ENCODE results near the gene NCKAP5.
"Not testable (repeated sequence)": the region's sequence is repeated elsewhere in the genome, so short reads cannot be mapped to it uniquely, and the experiment has no call there.

The NCKAP5 gene

DNA sequence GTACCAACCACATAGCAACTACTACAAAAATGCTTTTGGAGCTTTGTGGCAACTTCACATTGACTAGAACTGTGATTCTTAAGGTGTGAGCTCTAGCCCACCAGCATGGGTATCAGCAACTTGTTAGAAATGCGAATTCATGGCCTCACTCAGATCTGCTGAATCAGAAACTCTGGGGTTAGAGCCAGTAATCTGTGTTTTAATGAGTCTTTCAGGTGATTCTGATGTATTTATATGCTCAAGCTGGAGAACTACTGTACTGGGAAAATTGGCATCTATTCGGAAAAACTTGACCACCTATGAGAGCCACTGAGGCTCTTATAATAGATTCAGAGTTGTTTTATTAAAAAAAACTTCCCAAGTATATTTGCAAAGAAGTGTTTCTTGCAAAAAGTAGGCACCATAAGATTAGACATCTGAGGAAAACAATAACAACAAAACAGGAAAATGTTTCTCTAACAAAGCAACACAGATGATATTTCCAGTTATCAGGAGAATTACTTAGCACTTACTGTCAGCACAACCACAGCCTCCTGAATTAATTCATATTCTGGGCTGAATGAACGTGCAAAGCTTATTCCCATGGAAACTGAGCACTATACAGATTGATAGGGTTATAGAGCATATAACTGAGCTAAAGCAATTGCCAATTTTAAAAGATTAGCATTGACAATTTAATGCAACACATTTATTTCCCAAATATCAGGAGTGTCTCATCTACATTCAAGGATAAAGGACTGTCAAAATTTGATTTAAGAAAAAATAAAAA lies 71.6 kb downstream of the NCKAP5 start:
- no peak for DNase-seq

- DNase-seq, result no peak
These were observed 73.0 kb downstream of the NCKAP5 start for GRCh38 chr2:133495226-133495625.

DNA sequence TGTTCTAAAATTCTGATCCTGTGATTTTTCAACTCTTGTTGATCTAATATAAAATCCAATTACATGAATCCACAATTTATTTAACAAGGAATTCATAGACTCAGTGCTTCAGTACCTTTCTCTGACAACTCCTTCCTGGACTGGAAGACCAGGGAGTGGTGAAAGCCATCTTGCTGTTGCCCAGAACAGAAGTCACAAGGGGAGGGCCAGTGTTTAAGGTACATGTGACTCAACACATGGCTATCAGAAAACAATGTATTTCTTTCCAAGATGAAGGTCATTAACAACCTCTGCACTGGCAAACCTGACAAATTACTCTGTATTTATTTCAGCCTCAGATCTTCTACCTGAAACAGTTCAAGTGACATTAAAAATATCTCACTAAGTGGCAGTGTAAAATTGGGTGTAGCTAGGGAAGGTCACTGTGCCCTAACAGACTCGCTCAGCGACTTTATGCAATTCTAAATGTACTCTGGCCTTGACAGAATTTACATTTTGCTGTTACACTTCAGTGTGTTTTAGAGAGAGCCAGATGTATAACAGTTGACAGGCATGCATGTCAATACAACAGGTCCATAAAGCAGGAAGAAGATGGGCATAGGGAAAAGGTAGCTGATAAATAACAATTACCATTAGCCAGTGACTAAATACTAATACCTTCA lies 75.4 kb downstream of the NCKAP5 start:
- DNase-seq, result no peak

DNA sequence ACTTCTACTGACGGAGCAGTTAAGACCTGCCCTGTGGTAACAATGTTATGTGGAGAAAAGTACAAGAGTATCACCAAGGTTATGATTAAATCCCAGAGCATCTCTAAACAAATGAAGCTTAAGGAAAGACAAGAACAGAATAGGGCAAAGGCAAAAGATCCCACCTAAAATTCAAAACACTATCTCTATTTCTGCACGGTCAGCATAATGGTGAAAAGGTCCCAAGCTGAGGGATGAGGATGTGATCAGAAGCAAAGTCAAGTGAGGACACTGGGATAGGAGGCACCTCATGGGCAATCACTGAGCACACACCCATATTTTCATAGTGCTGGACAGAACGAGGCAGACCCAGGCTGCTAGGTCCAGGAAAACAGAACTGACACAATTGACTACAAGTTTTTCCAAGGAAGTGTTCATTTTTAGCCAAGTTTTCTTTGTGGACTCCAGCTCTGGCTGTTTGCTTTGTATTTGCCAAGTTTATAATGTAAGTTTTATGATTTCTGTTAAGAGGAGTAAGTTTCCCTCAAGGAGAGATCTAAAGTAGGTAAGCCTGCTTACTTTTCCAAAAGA lies 77.8 kb downstream of the NCKAP5 start:
- no peak for DNase-seq

- no peak for DNase-seq
These were observed 78.4 kb downstream of the NCKAP5 start for GRCh38 chr2:133489641-133490410.

DNA sequence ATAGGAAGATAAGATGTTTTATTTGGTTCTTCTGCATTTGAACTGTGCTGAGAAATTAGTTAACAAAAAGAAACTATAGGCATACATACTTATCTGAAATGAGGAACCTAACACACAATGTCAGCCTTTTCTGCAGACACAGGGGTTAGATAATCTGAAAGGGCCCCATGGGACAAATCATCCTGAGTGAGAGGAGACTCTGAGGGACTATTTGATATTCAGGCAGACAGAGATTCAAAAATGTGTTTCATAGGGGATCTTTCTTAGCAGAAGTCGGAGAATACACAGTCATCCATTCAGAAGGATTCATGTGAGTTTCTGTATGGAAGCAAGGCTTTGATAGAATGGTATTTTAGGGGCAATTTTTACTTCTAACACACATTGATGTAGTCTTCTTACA lies 79.1 kb downstream of the NCKAP5 start:
- no peak for DNase-seq

DNA sequence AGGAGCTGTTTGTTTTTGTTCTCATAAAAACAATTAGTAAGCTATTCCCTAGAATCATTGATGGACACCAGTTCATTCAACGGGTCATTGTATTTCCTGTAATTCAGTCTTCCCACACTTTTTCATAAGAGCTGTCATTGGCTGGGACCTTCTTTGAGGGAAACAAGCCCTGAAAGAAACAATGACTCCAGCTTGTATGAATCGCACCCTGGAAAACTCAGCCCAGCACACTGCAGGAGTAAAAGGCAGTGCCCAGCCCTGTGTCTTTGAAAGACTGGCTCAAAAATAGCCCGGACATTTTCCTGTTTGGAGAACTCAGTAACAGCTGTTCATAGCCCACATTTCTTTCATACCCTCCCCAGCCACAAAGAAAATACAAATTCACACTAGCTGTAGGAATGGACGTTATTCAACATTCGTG lies 81.5 kb downstream of the NCKAP5 start:
- DNase-seq, result no peak

GRCh38 chr2:133485868-133486267 lies 82.4 kb downstream of the NCKAP5 start:
- DNase-seq, result no peak

- no peak for DNase-seq
These were observed 83.5 kb downstream of the NCKAP5 start for GRCh38 chr2:133484784-133485183.

DNA sequence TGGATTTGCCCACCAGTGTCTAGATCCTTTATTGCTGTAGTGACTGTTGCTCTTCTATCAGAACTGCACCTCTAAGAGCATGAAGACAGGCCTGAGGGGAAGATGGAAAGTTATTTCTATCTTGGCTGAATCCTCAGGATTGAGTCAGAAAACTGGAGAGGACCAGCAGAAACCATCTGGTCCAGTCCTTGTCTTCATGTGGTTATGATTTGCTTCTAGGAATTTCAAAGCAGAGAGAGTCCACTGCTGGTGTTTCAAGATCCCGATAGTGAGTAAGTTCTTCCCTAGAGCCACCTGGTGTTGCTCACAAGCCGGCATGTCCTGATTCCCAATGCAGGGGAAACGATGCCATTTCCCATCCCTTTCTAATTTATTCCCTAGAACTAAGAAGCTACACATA lies 84.2 kb downstream of the NCKAP5 start:
- DNase-seq, result no peak

GRCh38 chr2:133483181-133483580 lies 85.1 kb downstream of the NCKAP5 start:
- no peak for DNase-seq

DNA sequence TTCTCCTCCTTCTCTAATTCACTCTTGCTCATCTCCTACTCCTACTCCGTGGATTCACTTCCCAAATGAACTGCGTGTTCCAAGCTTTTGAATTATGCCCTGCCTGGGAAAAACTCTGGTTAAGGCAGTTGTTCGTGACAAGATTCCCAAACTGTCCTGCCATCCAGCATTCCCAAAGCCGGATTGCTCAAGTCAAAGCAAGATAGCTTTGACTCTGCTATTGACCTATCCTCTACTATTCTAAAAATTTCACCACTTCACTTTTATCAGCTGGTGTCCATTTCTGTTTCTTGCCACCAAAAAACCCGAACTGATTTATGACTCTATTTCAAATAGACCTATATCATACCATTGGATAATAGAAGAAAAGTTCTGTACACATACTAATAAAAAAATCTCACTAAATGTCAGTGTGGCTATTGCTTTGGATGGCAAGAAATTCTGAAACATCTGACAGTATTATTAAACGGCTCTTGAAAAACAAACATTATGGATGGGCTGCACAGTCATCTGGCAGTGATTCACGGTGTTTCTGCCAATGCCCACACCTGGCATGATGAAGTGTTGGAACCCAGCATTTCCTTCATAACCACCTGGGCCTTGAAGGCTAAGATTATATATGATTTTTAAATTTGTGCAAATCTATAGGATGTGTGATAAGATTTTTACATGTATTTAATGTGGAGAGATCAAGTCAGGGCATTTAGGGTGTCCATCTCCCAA lies 87.4 kb downstream of the NCKAP5 start:
- DNase-seq, result no peak

GRCh38 chr2:133477616-133477990 lies 90.7 kb downstream of the NCKAP5 start:
- no peak for DNase-seq

- no peak for DNase-seq
These were observed 91.2 kb downstream of the NCKAP5 start for GRCh38 chr2:133476931-133477615.

- no peak for DNase-seq
These were observed 92.0 kb downstream of the NCKAP5 start for GRCh38 chr2:133476286-133476685.

GRCh38 chr2:133475610-133476009 lies 92.7 kb downstream of the NCKAP5 start:
- no peak for DNase-seq

DNA sequence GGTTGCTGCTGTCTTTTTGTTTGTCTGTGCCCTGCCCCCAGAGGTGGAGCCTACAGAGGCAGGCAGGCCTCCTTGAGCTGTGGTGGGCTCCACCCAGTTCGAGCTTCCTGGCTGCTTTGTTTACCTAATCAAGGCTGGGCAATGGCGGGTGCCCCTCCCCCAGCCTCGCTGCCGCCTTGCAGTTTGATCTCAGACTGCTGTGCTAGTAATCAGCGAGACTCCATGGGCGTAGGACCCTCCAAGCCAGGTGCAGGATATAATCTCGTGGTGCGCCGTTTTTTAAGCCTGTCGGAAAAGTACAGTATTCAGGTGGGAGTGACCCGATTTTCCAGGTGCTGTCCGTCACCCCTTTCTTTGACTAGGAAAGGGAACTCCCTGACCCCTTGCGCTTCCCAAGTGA lies 97.8 kb downstream of the NCKAP5 start:
- DNase-seq, result not testable (repeated sequence)

GRCh38 chr2:133462811-133463210 lies 105.5 kb downstream of the NCKAP5 start:
- DNase-seq, result no peak

GRCh38 chr2:133461484-133461883 lies 106.8 kb downstream of the NCKAP5 start:
- DNase-seq, result no peak

GRCh38 chr2:133459590-133459989 lies 108.7 kb downstream of the NCKAP5 start:
- no peak for DNase-seq

- DNase-seq, result no peak
These were observed 110.0 kb downstream of the NCKAP5 start for GRCh38 chr2:133458280-133458679.

GRCh38 chr2:133457861-133458260 lies 110.4 kb downstream of the NCKAP5 start:
- no peak for DNase-seq

Data from NCI-H187 treated with DMSO at 0.1 percent for 48 hours (cell line).